GM23338 (cell line): ENCODE data around the gene MYCL. TPM values are rescaled to one million over a fixed set of nuclear protein-coding genes. Genes with fewer than 3 reads are reported as not detected.

Experiments
- ATAC-seq: fragments of 200-7000 bp; cut with Tn5 transposase; 3 replicates; pipeline ENCODE4 v1.9.1; 2020
- DNase-seq: peaks from one replicate; pipeline ENCODE4 v3.0.0-alpha.2; 2015; ENCODE audit warnings: low spot score
- H2AFZ ChIP-seq: fragments of 200-600 bp; sonication (generic); 2 replicates; pipeline ENCODE4 v1.8.0; 2016; ENCODE audit warnings: antibody characterized with exemption, mild to moderate bottlenecking, moderate library complexity
- H3F3A ChIP-seq: fragments of 200-600 bp; sonication (generic); replicated peaks from 2 replicates; pipeline ENCODE4 v1.8.0; 2017; ENCODE audit warnings: antibody characterized with exemption, mixed run types, low read depth
- H3K27ac ChIP-seq: fragments of 200-600 bp; sonication (generic); 2 replicates; pipeline ENCODE4 v1.6.1; 2016; ENCODE audit warnings: low read depth
- H3K27me3 ChIP-seq: fragments of 200-600 bp; sonication (generic); 2 replicates; pipeline ENCODE4 v1.8.0; 2016; ENCODE audit warnings: mild to moderate bottlenecking, mixed run types, moderate library complexity; ENCODE audit not compliant: insufficient read depth
- H3K36me3 ChIP-seq: fragments of 200-600 bp; sonication (generic); 2 replicates; pipeline ENCODE4 v1.8.0; 2016; ENCODE audit warnings: mild to moderate bottlenecking; ENCODE audit not compliant: insufficient read depth
- H3K4me1 ChIP-seq: fragments of 200-600 bp; sonication (generic); 2 replicates; pipeline ENCODE4 v1.8.0; 2016; ENCODE audit warnings: mild to moderate bottlenecking, moderate library complexity; ENCODE audit not compliant: insufficient read depth
- H3K4me2 ChIP-seq: fragments of 200-600 bp; sonication (generic); 2 replicates; pipeline ENCODE4 v1.7.1; 2017; ENCODE audit warnings: mixed run types
- H3K4me3 ChIP-seq: fragments of 200-600 bp; sonication (generic); 2 replicates; pipeline ENCODE4 v1.6.1; 2016; ENCODE audit warnings: mixed run types
- H3K79me2 ChIP-seq: fragments of 200-600 bp; sonication (generic); replicated peaks from 2 replicates; pipeline ENCODE4 v1.8.0; 2017; ENCODE audit warnings: mild to moderate bottlenecking; ENCODE audit not compliant: insufficient read depth
- H3K9me2 ChIP-seq: fragments of 200-600 bp; sonication (generic); 2 replicates; pipeline ENCODE4 v1.8.0; 2017; ENCODE audit not compliant: insufficient read depth
- H4K20me1 ChIP-seq: fragments of 200-600 bp; sonication (generic); replicated peaks from 2 replicates; pipeline ENCODE4 v1.8.0; 2017; ENCODE audit warnings: mild to moderate bottlenecking; ENCODE audit not compliant: insufficient read depth
- H3K27ac Mint-ChIP-seq: 2 replicates; pipeline ENCODE4 v1.8.0; 2020; ENCODE audit warnings: inconsistent platforms, mild to moderate bottlenecking, moderate library complexity, mixed read lengths
- H3K27me3 Mint-ChIP-seq: 3 replicates; pipeline ENCODE4 v1.8.0; 2022; ENCODE audit warnings: low read depth, mild to moderate bottlenecking, moderate library complexity, mixed read lengths, inconsistent platforms; ENCODE audit not compliant: insufficient read depth, poor library complexity
- H3K36me3 Mint-ChIP-seq: 3 replicates; pipeline ENCODE4 v1.8.0; 2021; ENCODE audit warnings: low read depth, mild to moderate bottlenecking, inconsistent platforms, moderate library complexity, mixed read lengths
- H3K4me1 Mint-ChIP-seq: 3 replicates; pipeline ENCODE4 v1.8.0; 2020; ENCODE audit warnings: mild to moderate bottlenecking, inconsistent platforms, mixed read lengths
- H3K4me3 Mint-ChIP-seq: 3 replicates; pipeline ENCODE4 v1.8.0; 2021; ENCODE audit warnings: moderate library complexity, mild to moderate bottlenecking, inconsistent platforms, mixed read lengths
- H3K9me3 Mint-ChIP-seq: 3 replicates; pipeline ENCODE4 v1.8.0; 2020; ENCODE audit warnings: moderate library complexity, mild to moderate bottlenecking, inconsistent platforms, mixed read lengths
- CREB1 ChIP-seq: fragments of 250-450 bp; sonication (Bioruptor Pico); IDR thresholded peaks from 2 replicates; pipeline ENCODE4 v1.5.0; 2020; ENCODE audit warnings: low read depth, mild to moderate bottlenecking, moderate library complexity
- JUNB ChIP-seq: IDR thresholded peaks from one replicate; pipeline ENCODE4 v1.6.1; 2016; ENCODE audit warnings: antibody characterized with exemption; ENCODE audit not compliant: unreplicated experiment
- ZNF114 ChIP-seq: fragments of 250-450 bp; sonication (Bioruptor Pico); IDR thresholded peaks from 2 replicates; pipeline ENCODE4 v1.5.0; 2020; ENCODE audit warnings: mild to moderate bottlenecking, moderate library complexity
- polyA plus RNA-seq: library from polyadenylated mRNA; unstranded; fragments of >200 nt; fragmentation: Nextera tagmentation; extraction: Ambion mirVana; gene quantifications from 2 replicates; pipeline ENCODE4 v1.2.1, GENCODE V29; 2016
- total RNA-seq: library from RNA; depleted of rRNA; stranded (reverse); fragments of >200 nt; shearing (Covaris generic); gene quantifications from 2 replicates; pipeline ENCODE4 v1.2.3, GENCODE V29; 2014
- TF ChIP-seq, protein P1 (sequence below): fragments of 250-450 bp; sonication (Bioruptor Pico); IDR thresholded peaks from 2 replicates; pipeline ENCODE4 v1.5.0; 2020; ENCODE audit warnings: mild to moderate bottlenecking, moderate library complexity
- TF ChIP-seq, protein P2 (sequence below): IDR thresholded peaks from one replicate; pipeline ENCODE4 v1.6.1; 2018; ENCODE audit warnings: antibody characterized with exemption; ENCODE audit not compliant: unreplicated experiment

Gene MYCL
- total and polyA plus RNA-seq, 2 experiments from 2014 or later = 8.2 to 41.1 TPM

DNA sequence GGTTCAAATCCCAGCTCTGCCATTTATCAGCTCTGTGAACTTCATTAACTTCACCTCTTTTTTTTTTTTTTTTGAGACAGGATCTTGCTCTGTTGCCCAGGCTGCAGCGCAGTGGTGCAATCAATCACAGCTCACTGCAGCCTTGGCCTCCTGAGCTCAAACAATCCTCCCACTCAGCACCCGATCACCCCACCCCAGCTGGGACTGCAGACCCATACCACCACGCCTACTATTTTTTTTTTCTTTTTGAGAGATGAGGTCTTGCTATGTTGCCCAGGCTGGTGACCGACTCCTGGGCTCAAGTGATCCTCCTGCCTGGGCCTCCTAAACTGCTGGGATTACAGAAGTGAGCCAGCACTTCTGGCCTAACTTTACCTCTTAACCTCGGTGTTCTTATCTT is 16.2 kb downstream of the MYCL start:
- Mint-ChIP-seq H3K9me3 (no peaks in the 10 kb centered on the region), H3K27me3 (peaks cover 6% of the 10 kb centered on the region), H3K4me1 (peaks cover 15% of the 10 kb centered on the region; the same call in 2 of the 3 replicates), H3K4me3 (no peak overlapping the region), H3K36me3 (peaks cover 6% of the 10 kb centered on the region; the same call in 2 of the 3 replicates), H3K27ac (no peak overlapping the region)
- Histone ChIP-seq H3K9me2 (no peaks in the 10 kb centered on the region), H4K20me1 (peaks cover 16% of the 10 kb centered on the region), H3K27me3 (no peaks in the 10 kb centered on the region), H3F3A (0 out of 2 replicates have a peak, but pooled peaks cover 3% of the 10 kb centered on the region), H3K4me3 (no peak overlapping the region), H3K79me2 (peaks cover 27% of the 10 kb centered on the region), H2AFZ (no peak overlapping the region), H3K27ac (no peak overlapping the region), H3K36me3 (no peaks in the 10 kb centered on the region), H3K4me2 (no peak overlapping the region), H3K4me1 (peaks cover 9% of the 10 kb centered on the region)
- no peak for DNase-seq
- TF ChIP-seq JUNB (no peak), CREB1 (CRISPR knock-in tag) (no peak), ZNF114 (CRISPR knock-in tag) (no peak)
- TF ChIP-seq, protein P1, sequence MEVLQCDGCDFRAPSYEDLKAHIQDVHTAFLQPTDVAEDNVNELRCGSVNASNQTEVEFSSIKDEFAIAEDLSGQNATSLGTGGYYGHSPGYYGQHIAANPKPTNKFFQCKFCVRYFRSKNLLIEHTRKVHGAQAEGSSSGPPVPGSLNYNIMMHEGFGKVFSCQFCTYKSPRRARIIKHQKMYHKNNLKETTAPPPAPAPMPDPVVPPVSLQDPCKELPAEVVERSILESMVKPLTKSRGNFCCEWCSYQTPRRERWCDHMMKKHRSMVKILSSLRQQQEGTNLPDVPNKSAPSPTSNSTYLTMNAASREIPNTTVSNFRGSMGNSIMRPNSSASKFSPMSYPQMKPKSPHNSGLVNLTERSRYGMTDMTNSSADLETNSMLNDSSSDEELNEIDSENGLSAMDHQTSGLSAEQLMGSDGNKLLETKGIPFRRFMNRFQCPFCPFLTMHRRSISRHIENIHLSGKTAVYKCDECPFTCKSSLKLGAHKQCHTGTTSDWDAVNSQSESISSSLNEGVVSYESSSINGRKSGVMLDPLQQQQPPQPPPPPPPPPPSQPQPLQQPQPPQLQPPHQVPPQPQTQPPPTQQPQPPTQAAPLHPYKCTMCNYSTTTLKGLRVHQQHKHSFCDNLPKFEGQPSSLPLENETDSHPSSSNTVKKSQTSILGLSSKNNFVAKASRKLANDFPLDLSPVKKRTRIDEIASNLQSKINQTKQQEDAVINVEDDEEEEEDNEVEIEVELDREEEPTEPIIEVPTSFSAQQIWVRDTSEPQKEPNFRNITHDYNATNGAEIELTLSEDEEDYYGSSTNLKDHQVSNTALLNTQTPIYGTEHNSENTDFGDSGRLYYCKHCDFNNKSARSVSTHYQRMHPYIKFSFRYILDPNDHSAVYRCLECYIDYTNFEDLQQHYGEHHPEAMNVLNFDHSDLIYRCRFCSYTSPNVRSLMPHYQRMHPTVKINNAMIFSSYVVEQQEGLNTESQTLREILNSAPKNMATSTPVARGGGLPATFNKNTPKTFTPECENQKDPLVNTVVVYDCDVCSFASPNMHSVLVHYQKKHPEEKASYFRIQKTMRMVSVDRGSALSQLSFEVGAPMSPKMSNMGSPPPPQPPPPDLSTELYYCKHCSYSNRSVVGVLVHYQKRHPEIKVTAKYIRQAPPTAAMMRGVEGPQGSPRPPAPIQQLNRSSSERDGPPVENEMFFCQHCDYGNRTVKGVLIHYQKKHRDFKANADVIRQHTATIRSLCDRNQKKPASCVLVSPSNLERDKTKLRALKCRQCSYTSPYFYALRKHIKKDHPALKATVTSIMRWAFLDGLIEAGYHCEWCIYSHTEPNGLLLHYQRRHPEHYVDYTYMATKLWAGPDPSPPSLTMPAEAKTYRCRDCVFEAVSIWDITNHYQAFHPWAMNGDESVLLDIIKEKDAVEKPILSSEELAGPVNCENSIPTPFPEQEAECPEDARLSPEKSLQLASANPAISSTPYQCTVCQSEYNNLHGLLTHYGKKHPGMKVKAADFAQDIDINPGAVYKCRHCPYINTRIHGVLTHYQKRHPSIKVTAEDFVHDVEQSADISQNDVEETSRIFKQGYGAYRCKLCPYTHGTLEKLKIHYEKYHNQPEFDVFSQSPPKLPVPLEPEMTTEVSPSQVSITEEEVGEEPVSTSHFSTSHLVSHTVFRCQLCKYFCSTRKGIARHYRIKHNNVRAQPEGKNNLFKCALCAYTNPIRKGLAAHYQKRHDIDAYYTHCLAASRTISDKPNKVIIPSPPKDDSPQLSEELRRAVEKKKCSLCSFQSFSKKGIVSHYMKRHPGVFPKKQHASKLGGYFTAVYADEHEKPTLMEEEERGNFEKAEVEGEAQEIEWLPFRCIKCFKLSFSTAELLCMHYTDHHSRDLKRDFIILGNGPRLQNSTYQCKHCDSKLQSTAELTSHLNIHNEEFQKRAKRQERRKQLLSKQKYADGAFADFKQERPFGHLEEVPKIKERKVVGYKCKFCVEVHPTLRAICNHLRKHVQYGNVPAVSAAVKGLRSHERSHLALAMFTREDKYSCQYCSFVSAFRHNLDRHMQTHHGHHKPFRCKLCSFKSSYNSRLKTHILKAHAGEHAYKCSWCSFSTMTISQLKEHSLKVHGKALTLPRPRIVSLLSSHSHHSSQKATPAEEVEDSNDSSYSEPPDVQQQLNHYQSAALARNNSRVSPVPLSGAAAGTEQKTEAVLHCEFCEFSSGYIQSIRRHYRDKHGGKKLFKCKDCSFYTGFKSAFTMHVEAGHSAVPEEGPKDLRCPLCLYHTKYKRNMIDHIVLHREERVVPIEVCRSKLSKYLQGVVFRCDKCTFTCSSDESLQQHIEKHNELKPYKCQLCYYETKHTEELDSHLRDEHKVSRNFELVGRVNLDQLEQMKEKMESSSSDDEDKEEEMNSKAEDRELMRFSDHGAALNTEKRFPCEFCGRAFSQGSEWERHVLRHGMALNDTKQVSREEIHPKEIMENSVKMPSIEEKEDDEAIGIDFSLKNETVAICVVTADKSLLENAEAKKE (CRISPR knock-in tag) = no peak
- TF ChIP-seq, protein P2, sequence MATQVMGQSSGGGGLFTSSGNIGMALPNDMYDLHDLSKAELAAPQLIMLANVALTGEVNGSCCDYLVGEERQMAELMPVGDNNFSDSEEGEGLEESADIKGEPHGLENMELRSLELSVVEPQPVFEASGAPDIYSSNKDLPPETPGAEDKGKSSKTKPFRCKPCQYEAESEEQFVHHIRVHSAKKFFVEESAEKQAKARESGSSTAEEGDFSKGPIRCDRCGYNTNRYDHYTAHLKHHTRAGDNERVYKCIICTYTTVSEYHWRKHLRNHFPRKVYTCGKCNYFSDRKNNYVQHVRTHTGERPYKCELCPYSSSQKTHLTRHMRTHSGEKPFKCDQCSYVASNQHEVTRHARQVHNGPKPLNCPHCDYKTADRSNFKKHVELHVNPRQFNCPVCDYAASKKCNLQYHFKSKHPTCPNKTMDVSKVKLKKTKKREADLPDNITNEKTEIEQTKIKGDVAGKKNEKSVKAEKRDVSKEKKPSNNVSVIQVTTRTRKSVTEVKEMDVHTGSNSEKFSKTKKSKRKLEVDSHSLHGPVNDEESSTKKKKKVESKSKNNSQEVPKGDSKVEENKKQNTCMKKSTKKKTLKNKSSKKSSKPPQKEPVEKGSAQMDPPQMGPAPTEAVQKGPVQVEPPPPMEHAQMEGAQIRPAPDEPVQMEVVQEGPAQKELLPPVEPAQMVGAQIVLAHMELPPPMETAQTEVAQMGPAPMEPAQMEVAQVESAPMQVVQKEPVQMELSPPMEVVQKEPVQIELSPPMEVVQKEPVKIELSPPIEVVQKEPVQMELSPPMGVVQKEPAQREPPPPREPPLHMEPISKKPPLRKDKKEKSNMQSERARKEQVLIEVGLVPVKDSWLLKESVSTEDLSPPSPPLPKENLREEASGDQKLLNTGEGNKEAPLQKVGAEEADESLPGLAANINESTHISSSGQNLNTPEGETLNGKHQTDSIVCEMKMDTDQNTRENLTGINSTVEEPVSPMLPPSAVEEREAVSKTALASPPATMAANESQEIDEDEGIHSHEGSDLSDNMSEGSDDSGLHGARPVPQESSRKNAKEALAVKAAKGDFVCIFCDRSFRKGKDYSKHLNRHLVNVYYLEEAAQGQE = no peak
- ATAC-seq = no peak
